Measurements from ENCODE around the gene PLPP3.

PLPP3 gene

DNA sequence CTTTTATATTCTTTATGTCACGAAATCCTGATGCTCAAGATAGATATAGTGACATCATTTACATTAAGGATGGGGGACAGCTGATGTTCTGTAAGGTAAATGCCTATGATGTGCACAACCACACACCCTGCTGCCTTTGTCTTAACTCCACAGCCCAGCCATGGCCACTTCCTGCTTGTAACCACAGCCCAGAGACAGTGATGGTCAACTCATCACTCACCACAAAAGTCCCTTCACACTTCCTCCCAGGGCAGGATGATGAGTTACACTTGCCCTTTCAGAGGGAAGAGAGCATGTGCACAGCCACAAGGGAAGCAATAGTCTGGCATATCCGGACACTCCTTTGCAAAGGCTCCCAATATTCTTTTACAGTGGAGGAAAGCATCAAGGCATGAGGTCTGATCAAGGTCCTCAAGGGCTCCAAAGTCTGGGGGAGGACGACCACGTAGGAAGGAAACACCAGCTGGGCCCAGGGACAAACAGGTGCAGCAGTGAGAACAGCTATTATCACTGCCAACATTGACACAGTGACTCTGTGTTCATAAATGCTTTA is 53.8 kb downstream of the PLPP3 start:
- DNase-seq (ENCODE audit: low read depth): no peak
- H3K4me3 ChIP-seq (replicated peaks; ENCODE audit: low read depth, low read length): no peak overlapping the region
- TF ChIP-seq, protein P1, sequence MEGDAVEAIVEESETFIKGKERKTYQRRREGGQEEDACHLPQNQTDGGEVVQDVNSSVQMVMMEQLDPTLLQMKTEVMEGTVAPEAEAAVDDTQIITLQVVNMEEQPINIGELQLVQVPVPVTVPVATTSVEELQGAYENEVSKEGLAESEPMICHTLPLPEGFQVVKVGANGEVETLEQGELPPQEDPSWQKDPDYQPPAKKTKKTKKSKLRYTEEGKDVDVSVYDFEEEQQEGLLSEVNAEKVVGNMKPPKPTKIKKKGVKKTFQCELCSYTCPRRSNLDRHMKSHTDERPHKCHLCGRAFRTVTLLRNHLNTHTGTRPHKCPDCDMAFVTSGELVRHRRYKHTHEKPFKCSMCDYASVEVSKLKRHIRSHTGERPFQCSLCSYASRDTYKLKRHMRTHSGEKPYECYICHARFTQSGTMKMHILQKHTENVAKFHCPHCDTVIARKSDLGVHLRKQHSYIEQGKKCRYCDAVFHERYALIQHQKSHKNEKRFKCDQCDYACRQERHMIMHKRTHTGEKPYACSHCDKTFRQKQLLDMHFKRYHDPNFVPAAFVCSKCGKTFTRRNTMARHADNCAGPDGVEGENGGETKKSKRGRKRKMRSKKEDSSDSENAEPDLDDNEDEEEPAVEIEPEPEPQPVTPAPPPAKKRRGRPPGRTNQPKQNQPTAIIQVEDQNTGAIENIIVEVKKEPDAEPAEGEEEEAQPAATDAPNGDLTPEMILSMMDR (IDR thresholded peaks at IDR 0.05; ENCODE audit: low read length, missing control alignments): no peak

DNA sequence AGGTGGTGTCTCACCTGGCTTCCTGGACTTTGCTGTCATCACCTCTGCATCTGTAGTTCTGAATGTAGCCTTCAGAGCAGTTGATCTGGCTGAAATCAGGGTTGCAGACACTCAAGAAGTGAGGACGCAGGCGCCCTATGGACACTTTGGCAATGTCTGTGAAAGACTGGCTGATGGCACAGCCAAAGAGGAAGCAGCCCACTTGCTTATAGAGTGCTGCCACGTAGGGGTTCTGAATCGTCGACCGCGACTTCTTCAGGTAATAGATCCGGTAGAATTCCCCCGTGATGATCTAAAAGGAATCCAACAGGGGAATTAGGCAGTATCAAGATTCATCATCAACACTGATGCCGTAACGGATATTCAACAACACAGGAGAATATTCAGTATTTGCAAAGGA is 55.1 kb downstream of the PLPP3 start:
- TF ChIP-seq, protein P1 (IDR thresholded peaks at IDR 0.05; ENCODE audit: low read length, missing control alignments): no peak
- H3K4me3 ChIP-seq (replicated peaks; ENCODE audit: low read depth, low read length): no peak overlapping the region
- no peak for DNase-seq (ENCODE audit: low read depth)

GRCh38 chr1:56522680-56523079 is 56.7 kb downstream of the PLPP3 start:
- TF ChIP-seq, protein P1 (IDR thresholded peaks at IDR 0.05; ENCODE audit: low read length, missing control alignments): no peak
- H3K4me3 ChIP-seq (replicated peaks; ENCODE audit: low read depth, low read length): no peak overlapping the region
- peak; percentile 48 for DNase-seq (ENCODE audit: low read depth)

GRCh38 chr1:56520016-56520601 is 59.3 kb downstream of the PLPP3 start:
- no peak for DNase-seq (ENCODE audit: low read depth)
- H3K4me3 ChIP-seq (replicated peaks; ENCODE audit: low read depth, low read length): no peak overlapping the region
- TF ChIP-seq, protein P1 (IDR thresholded peaks at IDR 0.05; ENCODE audit: low read length, missing control alignments): no peak

DNA sequence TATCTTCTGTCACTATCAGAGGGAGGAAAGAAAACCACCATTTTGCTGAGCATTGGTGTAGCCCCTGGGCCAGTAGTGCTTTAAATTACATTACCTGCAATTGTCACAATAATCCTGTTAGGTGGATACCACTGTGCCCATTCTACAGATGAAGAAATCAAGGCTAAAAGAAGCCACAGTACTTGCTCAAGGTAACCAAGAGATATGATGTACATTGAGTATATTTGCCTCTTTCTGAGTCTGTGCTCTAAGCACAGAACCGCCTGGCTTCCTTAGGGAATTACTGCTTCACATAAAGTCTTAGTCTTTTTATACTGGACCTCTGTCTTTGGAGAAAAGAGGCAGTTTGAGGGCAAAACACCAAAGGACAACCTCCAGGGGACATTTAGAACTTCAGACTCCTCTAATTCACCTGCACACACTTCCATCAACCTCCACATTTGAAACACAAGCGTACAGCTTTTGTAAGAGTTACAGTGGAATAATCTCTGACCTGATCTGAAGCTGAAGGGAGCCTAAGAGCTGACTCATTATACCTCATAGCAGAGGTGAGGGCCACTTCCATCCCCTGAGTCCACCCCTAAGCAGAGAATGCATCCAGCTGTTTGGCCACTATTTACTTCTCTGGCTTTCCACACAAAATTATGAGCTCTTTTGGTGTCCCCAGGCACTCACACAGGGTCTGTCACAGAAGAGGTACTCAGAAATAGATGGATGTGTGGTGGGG is 61.8 kb downstream of the PLPP3 start:
- TF ChIP-seq, protein P1 (IDR thresholded peaks at IDR 0.05; ENCODE audit: low read length, missing control alignments): no peak
- H3K4me3 ChIP-seq (replicated peaks; ENCODE audit: low read depth, low read length): no peak overlapping the region
- DNase-seq (ENCODE audit: low read depth): no peak

GRCh38 chr1:56516539-56517252 is 62.7 kb downstream of the PLPP3 start:
- no peak overlapping the region for H3K4me3 ChIP-seq (replicated peaks; ENCODE audit: low read depth, low read length)
- DNase-seq (ENCODE audit: low read depth): peak; percentile 48
- TF ChIP-seq, protein P1 (IDR thresholded peaks at IDR 0.05; ENCODE audit: low read length, missing control alignments): no peak

Measured in fibroblast of pulmonary artery (primary cell).